ENCODE results near the gene PPP3R1. TPM values are rescaled to one million over a fixed set of nuclear protein-coding genes. Genes with fewer than 3 reads are reported as not detected.

Gene PPP3R1
- total and polyA plus RNA-seq, 9 of the 15 experiments (the other 6 are each of a cell fraction or from before 2014, with no cell fraction given), result 3.7 to 70.0 (median 24.8) TPM

GRCh38 chr2:68135448-68136320 lies 116.6 kb downstream of the PPP3R1 start (continued):
- TF ChIP-seq TRIM25 (IDR thresholded peaks at IDR 0.05; ENCODE audit: borderline replicate concordance), result peak; percentile 45; the same call in 1 of the 2 replicates
- TF ChIP-seq, protein P1, sequence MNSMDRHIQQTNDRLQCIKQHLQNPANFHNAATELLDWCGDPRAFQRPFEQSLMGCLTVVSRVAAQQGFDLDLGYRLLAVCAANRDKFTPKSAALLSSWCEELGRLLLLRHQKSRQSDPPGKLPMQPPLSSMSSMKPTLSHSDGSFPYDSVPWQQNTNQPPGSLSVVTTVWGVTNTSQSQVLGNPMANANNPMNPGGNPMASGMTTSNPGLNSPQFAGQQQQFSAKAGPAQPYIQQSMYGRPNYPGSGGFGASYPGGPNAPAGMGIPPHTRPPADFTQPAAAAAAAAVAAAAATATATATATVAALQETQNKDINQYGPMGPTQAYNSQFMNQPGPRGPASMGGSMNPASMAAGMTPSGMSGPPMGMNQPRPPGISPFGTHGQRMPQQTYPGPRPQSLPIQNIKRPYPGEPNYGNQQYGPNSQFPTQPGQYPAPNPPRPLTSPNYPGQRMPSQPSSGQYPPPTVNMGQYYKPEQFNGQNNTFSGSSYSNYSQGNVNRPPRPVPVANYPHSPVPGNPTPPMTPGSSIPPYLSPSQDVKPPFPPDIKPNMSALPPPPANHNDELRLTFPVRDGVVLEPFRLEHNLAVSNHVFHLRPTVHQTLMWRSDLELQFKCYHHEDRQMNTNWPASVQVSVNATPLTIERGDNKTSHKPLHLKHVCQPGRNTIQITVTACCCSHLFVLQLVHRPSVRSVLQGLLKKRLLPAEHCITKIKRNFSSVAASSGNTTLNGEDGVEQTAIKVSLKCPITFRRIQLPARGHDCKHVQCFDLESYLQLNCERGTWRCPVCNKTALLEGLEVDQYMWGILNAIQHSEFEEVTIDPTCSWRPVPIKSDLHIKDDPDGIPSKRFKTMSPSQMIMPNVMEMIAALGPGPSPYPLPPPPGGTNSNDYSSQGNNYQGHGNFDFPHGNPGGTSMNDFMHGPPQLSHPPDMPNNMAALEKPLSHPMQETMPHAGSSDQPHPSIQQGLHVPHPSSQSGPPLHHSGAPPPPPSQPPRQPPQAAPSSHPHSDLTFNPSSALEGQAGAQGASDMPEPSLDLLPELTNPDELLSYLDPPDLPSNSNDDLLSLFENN (IDR thresholded peaks at IDR 0.05; ENCODE audit: low read depth in 2 of 2, low read length in 2 of 2), result peak in 1 of 2 experiments; percentile 95; a peak in 2 of 4 replicates
- TF ChIP-seq STAG1 (CRISPR knock-in tag; IDR thresholded peaks at IDR 0.05; ENCODE audit: borderline replicate concordance), result no peak
- no peak for TF ChIP-seq ETV5 (CRISPR knock-in tag; IDR thresholded peaks at IDR 0.05; ENCODE audit: low read depth)
- no peak for TF ChIP-seq POLR3G (IDR thresholded peaks at IDR 0.05; ENCODE audit: extremely low read depth, insufficient read length, insufficient replicate concordance)
- TF ChIP-seq ELK3 (CRISPR knock-in tag; IDR thresholded peaks at IDR 0.05), result no peak
- TF ChIP-seq HDAC1 (IDR thresholded peaks at IDR 0.05), result peak; percentile 93 to 98
- peak; percentile 91 for TF ChIP-seq KHSRP (IDR thresholded peaks at IDR 0.05)
- no peak for TF ChIP-seq E2F5 (CRISPR knock-in tag; IDR thresholded peaks at IDR 0.05)
- no peak for TF ChIP-seq RBM15 (IDR thresholded peaks at IDR 0.05; ENCODE audit: insufficient read depth, low read length)
- TF ChIP-seq ZNF57 (CRISPR knock-in tag; IDR thresholded peaks at IDR 0.05), result no peak
- TF ChIP-seq NR2F6 (CRISPR knock-in tag; IDR thresholded peaks at IDR 0.05), result no peak
- TF ChIP-seq USF1 (CRISPR knock-in tag; IDR thresholded peaks at IDR 0.05), result no peak
- TF ChIP-seq, protein P2, sequence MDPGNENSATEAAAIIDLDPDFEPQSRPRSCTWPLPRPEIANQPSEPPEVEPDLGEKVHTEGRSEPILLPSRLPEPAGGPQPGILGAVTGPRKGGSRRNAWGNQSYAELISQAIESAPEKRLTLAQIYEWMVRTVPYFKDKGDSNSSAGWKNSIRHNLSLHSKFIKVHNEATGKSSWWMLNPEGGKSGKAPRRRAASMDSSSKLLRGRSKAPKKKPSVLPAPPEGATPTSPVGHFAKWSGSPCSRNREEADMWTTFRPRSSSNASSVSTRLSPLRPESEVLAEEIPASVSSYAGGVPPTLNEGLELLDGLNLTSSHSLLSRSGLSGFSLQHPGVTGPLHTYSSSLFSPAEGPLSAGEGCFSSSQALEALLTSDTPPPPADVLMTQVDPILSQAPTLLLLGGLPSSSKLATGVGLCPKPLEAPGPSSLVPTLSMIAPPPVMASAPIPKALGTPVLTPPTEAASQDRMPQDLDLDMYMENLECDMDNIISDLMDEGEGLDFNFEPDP (CRISPR knock-in tag; IDR thresholded peaks at IDR 0.05), result no peak
- peak; percentile 99 for TF ChIP-seq HDAC2 (IDR thresholded peaks at IDR 0.05)
- TF ChIP-seq ERF (CRISPR knock-in tag; IDR thresholded peaks at IDR 0.05), result no peak
- TF ChIP-seq CHD1 (IDR thresholded peaks at IDR 0.05; ENCODE audit: low read length), result no peak
- peak; percentile 99 for TF ChIP-seq PML (IDR thresholded peaks at IDR 0.05; ENCODE audit: low read length)

Measured in K562 (cell line).